ENCODE results near the gene MCM3AP.

Gene MCM3AP

DNA sequence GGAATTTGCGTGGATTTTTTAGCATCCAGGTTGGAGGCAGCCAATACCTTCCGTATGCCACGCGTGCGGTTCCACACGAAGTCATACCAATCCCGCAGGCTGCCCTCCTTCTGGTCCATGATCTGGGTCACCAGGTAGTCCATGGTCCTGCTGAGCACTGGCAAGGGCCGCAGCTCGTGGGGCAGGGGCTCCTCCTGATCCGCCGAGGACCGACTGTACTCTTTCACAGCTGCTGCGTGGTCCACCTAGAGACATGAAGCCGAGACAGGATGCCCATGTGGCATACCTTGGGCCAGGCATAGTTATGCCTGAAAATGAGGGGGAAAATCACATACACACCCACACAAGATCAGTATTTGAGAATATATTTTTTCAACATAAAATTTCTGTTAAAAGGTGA lies 12.1 kb downstream of the MCM3AP start:
- H3K4me3 ChIP-seq (ENCODE audit: low read length): no peak overlapping the region
- TF ChIP-seq ZNF274 (IDR thresholded peaks at IDR 0.05; ENCODE audit: low read depth, low read length): no peak

DNA sequence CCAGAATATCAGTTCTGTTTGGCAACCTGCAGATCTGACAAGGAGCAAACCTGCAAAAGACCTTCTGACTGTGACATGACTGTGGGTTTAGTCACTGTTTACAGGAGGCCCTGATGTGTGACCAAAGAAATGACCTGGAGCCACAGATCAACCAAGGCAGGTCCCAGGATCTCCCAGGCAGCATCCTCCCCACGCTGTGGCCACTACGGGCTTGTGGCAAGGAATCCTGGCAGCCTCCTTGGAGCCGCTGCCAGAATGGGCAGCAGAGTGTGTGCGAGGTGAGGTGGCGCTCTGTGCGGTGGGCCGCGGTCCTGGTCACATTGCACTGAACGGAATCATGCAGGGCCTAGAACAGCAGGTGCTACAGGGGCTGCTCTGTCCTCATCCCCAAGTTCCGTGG lies 15.9 kb downstream of the MCM3AP start:
- TF ChIP-seq ZNF274 (IDR thresholded peaks at IDR 0.05; ENCODE audit: low read depth, low read length): no peak
- H3K4me3 ChIP-seq (ENCODE audit: low read length): no peak overlapping the region

GRCh38 chr21:46268371-46268770 lies 17.0 kb downstream of the MCM3AP start:
- H3K4me3 ChIP-seq (ENCODE audit: low read length): no peak overlapping the region
- TF ChIP-seq ZNF274 (IDR thresholded peaks at IDR 0.05; ENCODE audit: low read depth, low read length): no peak

DNA sequence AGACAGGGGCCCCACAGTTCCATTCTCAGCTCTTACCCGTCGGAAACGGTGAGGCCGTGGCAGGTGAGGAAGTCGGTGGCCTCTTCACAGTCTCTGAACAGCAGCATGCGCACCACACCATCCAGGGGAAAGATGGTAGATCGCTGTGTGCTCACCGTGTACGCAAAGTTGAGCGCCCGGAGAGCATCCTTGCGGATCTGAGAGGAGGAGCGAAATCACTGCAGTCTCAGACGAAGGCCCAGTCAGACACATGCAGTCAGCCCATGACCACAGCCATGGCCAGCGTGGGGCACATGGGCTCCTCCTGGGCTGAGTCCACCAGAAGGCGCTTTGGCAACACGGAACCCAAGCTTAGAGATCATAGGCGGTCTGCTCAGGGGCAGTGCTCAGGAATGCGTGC lies 18.5 kb downstream of the MCM3AP start:
- TF ChIP-seq ZNF274 (IDR thresholded peaks at IDR 0.05; ENCODE audit: low read depth, low read length): no peak
- no peak overlapping the region for H3K4me3 ChIP-seq (ENCODE audit: low read length)

DNA sequence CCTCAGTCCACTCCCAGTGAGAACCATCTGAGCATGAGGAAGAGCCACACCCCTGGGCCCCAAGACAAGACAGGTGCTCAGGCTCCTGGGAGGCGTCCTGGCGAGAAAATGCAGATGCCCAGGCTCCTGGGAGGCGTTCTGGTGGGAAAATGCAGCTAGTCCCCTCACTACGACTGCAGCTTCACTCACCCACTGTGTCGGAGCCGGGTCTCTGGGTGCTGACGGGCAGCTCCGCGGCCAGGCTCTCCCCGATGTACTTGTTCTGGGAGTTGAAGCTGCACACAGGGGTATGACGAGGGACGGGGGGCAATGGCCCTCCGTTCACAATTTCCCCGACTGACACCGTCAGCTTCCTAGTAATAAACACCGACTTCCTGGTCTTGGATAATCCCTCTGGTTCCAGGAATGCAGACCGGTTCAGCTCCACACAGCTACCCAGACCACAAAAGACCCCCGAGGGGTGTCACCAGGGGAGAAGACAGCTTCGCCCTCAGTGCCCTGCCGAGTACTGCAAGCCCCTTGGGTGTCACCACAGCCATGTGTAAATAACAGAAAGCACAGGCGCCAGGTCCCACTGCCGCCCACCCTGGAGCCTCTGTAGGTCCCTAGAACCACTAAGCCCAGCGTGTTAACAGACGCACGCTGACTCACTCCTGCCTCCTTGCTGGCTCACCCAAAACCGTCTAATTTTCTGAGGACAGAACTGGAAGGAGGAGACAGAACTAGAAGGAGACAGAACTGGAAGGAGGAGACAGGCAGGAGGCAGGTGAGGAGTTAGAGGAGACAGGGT lies 19.5 kb downstream of the MCM3AP start:
- H3K4me3 ChIP-seq (ENCODE audit: low read length): no peak overlapping the region
- no peak for TF ChIP-seq ZNF274 (IDR thresholded peaks at IDR 0.05; ENCODE audit: low read depth, low read length)

- no peak for TF ChIP-seq ZNF274 (IDR thresholded peaks at IDR 0.05; ENCODE audit: low read depth, low read length)
Observed at GRCh38 chr21:46264690-46265144, 20.7 kb downstream of the MCM3AP start.

GRCh38 chr21:46264046-46264689 lies 21.2 kb downstream of the MCM3AP start:
- TF ChIP-seq ZNF274 (IDR thresholded peaks at IDR 0.05; ENCODE audit: low read depth, low read length): no peak
- H3K4me3 ChIP-seq (ENCODE audit: low read length): no peak overlapping the region

More at GRCh38 chr21:46264690-46265144, 20.7 kb downstream of the MCM3AP start:
- H3K4me3 ChIP-seq (ENCODE audit: low read length): no peak overlapping the region

- no peak overlapping the region for H3K4me3 ChIP-seq (ENCODE audit: low read length)
- TF ChIP-seq ZNF274 (IDR thresholded peaks at IDR 0.05; ENCODE audit: low read depth, low read length): no peak
Observed at GRCh38 chr21:46256501-46256994, 28.9 kb downstream of the MCM3AP start.

GRCh38 chr21:46255758-46256337 lies 29.6 kb downstream of the MCM3AP start:
- no peak overlapping the region for H3K4me3 ChIP-seq (ENCODE audit: low read length)
- no peak for TF ChIP-seq ZNF274 (IDR thresholded peaks at IDR 0.05; ENCODE audit: low read depth, low read length)

DNA sequence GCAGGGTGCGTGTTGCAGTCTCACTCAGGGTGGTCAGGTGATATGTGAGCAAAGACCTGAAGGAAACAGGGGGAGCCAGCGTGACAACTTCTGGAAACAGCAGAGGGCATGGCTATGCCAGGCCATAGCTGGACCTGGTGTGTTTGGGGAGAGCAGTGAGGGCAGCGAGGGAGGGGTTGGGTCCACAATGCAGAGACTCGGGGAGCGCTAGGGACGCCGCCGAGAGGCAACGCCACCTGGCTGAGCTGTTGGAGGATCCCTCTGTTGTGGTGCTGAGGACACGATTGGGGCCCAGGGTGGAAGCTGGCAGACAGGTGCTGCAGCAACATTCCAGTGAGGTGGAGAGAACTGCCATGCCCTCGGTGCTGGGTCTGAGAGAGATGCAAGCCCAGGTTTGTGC lies 30.2 kb downstream of the MCM3AP start:
- TF ChIP-seq ZNF274 (IDR thresholded peaks at IDR 0.05; ENCODE audit: low read depth, low read length): no peak
- H3K4me3 ChIP-seq (ENCODE audit: low read length): no peak overlapping the region

DNA sequence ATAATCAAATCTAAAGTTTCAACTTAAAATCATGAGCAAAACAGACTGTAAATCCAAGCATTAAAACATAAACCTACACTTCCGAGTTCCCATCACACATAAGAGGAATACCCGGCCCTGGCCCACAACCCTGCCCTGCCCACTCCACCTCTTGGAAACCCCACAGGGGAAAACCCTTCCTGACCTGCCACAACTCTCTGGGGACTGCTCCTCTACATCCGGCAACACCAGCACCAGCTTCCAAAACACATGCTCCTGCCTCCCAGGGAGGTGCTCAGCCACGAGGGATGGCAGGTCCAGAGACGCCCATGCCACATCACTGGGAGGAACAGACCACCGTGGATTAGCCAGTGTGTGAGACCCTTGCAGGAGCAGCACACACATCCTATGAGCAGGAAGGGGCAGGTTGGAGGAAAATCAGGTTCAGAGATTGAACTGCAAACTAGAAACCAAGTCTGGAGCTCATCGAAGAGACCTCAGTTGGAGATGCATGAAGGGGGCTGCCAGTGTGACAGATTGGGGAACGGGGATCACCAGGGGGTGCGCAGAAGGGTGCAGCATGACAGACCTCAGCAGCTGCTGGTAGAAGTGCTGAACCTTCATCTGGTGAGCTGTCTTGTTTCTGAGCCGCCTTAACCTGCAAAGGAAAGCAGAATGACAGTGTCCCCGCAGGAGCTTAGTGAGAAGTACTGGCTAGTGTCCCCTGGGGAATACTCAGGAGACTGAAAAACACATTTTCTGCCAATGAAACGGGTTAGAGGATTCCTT lies 31.0 kb downstream of the MCM3AP start:
- TF ChIP-seq ZNF274 (IDR thresholded peaks at IDR 0.05; ENCODE audit: low read depth, low read length): no peak
- no peak overlapping the region for H3K4me3 ChIP-seq (ENCODE audit: low read length)

- no peak for TF ChIP-seq ZNF274 (IDR thresholded peaks at IDR 0.05; ENCODE audit: low read depth, low read length)
- no peak overlapping the region; the same call in 1 of the 2 replicates for H3K4me3 ChIP-seq (ENCODE audit: low read length)
Observed at GRCh38 chr21:46253610-46254124, 31.7 kb downstream of the MCM3AP start.

DNA sequence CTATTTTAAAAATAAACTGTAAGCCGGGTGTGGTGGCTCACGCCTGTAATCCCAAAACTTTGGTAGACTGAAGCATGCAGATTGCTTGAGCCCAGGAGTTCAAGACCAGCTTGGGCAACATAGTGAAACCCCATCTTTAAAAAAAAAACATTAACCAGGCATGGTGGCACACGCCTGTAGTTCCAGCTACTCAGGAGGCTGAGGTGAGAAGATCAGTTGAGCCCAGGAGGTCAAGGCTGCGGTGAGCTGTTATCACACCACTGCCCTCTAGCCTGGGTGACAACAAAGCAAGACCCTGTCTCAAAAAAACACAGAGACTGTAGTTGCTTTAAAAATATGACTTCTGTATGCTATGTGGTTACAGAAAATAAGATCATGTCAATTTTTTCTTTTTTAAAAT lies 32.6 kb downstream of the MCM3AP start:
- H3K4me3 ChIP-seq (ENCODE audit: low read length): no peak overlapping the region
- TF ChIP-seq ZNF274 (IDR thresholded peaks at IDR 0.05; ENCODE audit: low read depth, low read length): no peak
